Stimulated activated CD4-positive, alpha-beta T cell treated with anti-CD3 and anti-CD28 coated beads, Interleukin-2, amount 100 ng/mL, for 24 hours (primary cell): Measurements from ENCODE around the gene NKAIN2.
"Not testable (repeated sequence)": the region's sequence is repeated elsewhere in the genome, so short reads cannot be mapped to it uniquely, and the experiment has no call there.

Experiments used
- DNase-seq, 2 donors: peaks; one replicate each; pipeline ENCODE4 v3.0.0-alpha.2; 2020

Gene NKAIN2

GRCh38 chr6:124658053-124658452 is 854.4 kb downstream of the NKAIN2 start:
- no peak for DNase-seq

- no peak for DNase-seq
These were observed 855.8 kb downstream of the NKAIN2 start for GRCh38 chr6:124659427-124659826.

DNA sequence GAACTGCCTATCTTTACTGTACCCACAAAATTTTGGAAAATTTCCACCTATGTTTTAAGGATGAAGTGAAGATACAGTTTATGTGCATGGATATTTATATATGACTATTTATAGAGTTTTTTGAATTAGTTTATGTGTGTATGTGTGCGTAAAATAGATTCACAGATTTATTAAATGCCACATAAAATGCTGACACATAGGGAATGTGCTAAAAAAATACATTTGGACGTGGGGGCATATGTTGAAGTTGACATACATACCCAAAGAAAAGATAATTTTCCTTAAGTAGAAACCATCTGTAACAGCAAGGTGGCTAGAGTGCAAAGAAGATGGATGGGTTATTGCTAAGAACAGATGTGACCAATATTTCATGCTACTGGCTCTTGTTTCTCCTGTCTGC is 856.5 kb downstream of the NKAIN2 start:
- DNase-seq = no peak

- DNase-seq = no peak
These were observed 857.5 kb downstream of the NKAIN2 start for GRCh38 chr6:124661097-124661661.

DNA sequence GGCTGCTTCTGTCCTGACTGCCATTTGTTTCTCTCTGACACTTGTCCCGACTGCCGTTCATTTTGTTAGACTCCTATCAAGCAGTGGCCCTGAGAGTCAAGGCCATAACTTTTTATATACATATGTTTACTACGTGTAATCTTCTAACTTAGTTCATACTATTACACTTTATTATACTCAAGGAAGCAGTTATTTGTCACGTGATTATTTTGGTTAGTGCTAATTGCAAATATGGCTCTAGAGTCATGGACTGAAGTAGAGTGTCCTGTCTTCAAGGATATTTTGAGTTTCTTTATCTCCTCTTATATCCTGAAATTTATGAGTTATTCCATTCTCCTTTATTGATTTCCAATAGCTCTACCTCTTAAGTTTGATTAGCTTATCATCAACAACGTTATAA is 864.4 kb downstream of the NKAIN2 start:
- DNase-seq = no peak

GRCh38 chr6:124669713-124670480 is 866.2 kb downstream of the NKAIN2 start:
- no peak for DNase-seq

- no peak for DNase-seq
These were observed 867.1 kb downstream of the NKAIN2 start for GRCh38 chr6:124670801-124671200.

DNA sequence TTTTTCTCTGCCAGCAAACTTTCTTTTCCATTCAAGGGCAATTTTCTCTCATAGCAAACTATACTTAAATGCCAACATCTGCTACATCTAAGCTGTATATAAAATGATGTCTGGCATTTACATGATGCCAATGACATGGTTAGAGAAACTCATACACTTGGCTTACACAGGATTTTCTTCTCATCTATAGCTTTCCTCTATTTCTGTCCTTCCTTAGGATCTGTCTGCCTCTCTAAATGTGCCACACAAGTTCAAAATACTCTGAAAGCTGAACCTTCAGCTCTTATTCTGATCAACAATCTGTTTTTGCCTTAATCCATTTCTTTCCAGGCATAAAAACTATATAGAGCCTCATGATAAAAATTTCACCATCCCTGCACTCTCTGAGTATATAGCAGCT is 867.7 kb downstream of the NKAIN2 start:
- no peak for DNase-seq

GRCh38 chr6:124674042-124674441 is 870.4 kb downstream of the NKAIN2 start:
- no peak for DNase-seq

DNA sequence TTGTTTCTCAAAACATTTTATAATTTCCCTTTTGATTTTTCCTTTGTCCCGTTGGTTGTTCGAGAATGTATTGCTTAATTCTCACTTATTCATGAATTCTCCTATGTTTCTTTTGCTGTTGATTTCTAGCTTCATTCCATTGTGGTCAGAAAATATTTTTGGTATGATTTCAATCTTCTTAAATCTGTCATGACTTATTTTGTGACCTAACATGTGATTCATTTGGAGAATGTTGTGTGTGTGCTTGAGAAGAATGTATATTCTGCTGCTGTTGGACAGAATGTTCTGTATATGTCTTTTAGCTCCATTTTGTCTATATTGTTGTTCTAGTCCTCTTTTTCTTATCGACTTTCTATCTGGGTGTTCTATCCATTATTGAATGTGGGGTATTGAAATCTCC is 872.4 kb downstream of the NKAIN2 start:
- no peak for DNase-seq

DNA sequence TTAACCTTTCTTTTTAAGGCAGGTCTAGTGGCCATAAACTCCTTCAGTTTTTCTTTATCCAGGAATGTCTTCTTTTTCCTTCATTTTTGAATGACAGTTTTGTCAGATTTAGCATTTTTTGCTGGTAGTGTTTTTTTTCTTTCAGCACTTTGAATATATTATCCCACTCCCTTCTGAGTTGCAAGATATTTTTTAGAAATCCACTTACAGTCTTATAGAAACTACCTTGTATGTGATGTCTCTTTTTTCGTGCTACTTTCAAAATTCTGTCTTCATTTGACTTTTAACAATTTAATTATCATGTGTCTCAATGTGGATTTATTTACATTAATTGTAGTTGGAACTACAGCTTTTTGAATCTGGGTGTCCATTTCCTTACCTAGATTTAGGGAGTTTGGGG is 874.2 kb downstream of the NKAIN2 start:
- no peak for DNase-seq

GRCh38 chr6:124679387-124679786 is 875.7 kb downstream of the NKAIN2 start:
- DNase-seq = no peak

DNA sequence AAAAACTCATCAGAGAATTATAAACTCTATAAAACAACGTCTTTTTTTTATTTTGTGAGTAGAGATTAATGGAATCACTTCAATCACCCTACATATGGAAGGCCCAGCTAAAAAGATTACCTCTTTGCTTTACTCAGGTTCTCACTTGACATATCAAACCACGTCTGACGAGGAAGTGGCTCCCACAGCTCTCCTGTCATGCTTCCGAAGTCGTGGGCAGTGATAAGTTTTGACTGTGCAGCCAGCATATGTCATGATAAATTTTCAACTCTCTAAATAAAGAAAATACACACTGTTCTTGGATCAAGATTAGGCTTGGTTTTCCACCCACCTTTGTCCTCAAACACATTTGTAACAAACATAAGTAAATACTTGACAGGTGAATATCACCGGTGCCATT is 879.1 kb downstream of the NKAIN2 start:
- DNase-seq = no peak

GRCh38 chr6:124683507-124683906 is 879.8 kb downstream of the NKAIN2 start:
- no peak for DNase-seq

DNA sequence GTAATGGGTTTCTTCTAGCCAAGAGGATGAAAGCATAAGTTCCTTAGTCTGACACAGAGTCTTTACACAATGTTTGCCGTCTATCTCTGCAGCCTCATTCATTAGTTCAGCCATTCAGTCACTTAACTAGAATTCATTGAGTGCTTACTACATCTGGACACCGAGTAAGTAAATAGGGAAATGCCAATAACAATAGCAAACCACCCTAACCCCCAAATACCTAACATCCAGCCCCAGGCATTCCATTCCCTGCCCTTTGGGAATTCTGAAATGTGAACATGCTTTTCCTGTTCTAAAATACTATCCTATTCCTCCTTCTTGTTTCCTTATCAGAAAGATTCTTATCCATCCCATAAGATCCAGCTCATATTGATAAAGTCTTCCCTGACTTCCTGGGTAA is 881.0 kb downstream of the NKAIN2 start:
- no peak for DNase-seq

DNA sequence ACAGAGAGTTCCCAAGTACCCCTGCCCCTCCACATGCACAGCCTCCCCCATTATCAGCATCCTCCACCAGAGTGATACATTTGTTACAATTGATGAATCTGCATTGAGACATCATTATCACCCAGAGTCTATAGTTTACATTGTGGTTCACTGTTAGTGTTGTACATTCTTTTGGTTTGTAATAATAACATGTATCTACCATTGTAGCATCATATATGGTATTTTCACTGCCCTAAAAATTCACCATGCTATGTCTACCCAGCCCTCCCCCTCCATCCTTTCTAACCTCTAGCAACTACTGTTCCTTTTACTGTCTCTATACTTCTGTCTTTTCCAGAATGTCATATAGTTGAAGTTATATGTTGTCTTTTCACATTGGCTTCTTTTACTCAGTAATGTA is 884.7 kb downstream of the NKAIN2 start:
- DNase-seq = no peak

DNA sequence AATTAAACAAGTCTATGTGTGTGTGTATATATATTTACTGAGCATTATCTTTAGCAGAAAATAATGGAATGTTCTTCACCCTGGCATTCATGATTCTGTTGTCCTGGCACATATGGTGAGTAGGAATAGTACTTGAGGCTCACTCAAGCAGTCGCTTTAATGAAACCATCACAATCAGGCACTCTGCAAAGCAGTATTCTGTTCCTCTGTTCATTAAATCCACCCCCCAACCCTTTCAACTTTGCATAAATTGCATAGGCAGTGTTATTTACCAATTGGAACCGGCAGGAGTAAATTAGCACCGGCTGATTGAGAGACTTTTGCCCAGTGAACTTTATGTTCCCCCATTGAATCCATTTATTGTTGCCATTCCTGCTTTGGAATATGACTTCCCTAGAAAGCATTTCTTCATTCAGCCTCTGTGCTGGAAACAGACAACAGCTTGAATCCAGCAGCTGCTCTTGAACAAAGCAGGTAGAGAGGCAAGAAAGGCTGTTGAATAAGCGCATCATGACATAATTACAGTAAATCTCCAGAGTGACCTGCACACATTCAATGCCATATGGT is 890.6 kb downstream of the NKAIN2 start:
- DNase-seq = no peak

GRCh38 chr6:124699038-124699437 is 895.4 kb downstream of the NKAIN2 start:
- DNase-seq = no peak

- DNase-seq = no peak
These were observed 899.9 kb downstream of the NKAIN2 start for GRCh38 chr6:124703541-124703940.

DNA sequence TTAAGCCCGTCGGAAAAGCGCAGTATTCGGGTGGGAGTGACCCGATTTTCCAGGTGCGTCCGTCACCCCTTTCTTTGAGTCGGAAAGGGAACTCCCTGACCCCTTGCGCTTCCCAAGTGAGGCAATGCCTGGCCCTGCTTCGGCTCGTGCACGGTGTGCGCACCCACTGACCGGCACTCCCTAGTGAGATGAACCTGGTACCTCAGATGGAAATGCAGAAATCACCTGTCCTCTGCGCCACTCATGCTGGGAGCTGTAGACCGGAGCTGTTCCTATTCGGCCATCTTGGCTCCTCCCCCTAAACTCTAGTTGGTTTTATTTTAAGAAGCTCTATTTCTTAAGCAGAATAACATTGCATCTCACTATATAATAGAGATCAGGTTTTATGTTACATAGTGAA is 908.9 kb downstream of the NKAIN2 start:
- not testable (repeated sequence) for DNase-seq

DNA sequence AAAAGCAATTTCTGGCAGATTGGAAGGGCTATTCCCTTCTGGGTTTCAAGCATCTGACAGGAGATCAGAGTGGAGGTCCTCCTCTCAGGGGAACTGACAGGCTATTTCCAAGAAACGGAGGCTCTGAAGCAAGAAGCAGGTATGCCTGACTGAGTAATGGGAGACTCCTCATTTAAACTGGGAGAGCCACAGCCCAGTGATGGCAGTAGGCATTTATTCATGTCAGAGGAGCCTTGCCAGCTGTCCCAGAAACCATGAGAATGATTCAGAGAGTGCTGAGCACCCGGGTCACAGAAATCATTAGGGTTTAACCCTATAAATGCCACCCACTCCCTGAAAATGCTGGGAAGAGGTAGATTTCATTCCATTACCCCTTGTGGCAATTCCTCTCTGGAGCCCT is 911.1 kb downstream of the NKAIN2 start:
- no peak for DNase-seq

- DNase-seq = no peak
These were observed 916.2 kb downstream of the NKAIN2 start for GRCh38 chr6:124719913-124720312.

DNA sequence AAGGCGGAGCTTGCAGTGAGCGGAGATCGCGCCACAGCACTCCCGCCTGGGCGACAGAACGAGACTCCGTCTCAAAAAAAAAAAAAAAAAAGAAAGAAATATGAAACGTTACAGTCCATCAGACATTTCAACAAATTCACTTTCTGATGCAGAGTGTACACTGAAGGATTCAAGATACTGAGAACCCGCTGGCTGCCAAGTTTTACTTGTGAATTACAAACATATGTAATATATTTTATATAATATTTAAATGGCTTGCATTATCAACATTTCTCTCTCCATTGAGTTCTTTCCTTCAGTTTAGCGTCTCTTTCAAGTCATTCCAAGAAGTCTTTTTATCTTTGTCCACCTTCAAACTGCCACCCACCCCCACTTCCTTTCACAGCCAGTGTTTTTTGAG is 917.7 kb downstream of the NKAIN2 start:
- DNase-seq = no peak

DNA sequence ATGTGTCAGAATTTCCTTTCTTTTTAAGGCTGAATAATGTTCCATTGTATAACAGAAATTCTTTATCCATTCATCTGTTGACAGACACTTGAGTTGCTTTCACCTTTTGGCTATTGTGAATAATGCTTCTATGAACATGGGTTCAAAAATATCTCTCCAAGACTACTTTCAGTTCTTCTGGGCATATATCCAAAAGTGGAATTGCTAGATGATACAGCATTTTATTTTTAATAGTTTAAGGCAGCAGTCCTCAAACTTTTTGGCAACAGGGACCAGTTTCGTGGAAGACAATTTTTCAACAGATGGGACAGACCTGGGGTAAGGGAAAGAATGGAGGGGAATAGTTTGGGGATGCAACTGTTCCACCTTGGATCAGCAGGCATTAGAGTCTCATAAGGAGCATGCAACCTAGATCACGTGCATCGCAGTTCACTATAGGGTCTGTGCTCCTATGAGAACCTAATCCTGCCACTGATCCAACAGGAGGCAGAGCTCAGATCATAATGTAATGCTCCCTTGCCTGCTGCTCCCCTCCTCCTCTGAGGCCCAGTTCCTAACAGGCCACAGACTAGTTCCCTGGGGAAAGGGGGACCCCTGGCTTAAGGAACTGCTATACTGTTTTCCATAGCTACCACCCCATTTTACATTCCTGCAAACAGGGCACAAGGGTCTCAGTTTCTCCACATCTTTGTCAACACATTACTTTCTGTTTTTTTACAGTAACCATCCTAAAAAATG is 918.6 kb downstream of the NKAIN2 start:
- DNase-seq = no peak
